ENCODE measurements around the gene OR2AG1.

OR2AG1 gene

DNA sequence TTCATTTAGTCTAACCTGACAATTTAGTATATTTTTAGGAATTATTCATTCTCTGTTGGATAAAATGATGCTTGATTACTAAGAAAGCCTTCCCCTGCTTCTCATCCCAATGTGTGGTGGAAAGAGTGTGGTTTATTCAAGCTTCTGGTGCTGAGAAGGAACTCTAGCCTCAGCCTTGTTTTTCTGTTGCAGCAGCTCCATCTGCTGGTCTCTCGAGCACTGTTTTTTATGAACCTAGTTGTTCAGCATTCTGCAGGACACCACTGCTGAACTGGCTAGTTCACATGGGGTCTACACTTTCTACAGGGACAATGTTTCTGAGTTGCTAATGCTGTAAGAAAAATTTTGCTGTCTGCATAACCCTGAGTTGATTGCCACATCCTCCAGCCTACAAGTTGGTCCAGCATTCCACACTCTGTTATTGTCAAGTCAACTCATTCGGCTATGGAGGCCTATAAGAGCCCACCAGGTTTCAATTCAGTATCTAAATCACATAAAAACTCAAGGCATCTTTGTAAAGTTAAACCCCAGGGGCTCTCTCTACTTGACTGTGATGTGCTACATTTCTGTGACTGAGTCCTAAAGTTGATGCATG, 25.4 kb upstream of the OR2AG1 start:
- peak; percentile 68 for TF ChIP-seq ZNF654 (tag by site-specific recombination; IDR thresholded peaks at IDR 0.05; ENCODE audit: low read depth)
- TF ChIP-seq, protein P1, sequence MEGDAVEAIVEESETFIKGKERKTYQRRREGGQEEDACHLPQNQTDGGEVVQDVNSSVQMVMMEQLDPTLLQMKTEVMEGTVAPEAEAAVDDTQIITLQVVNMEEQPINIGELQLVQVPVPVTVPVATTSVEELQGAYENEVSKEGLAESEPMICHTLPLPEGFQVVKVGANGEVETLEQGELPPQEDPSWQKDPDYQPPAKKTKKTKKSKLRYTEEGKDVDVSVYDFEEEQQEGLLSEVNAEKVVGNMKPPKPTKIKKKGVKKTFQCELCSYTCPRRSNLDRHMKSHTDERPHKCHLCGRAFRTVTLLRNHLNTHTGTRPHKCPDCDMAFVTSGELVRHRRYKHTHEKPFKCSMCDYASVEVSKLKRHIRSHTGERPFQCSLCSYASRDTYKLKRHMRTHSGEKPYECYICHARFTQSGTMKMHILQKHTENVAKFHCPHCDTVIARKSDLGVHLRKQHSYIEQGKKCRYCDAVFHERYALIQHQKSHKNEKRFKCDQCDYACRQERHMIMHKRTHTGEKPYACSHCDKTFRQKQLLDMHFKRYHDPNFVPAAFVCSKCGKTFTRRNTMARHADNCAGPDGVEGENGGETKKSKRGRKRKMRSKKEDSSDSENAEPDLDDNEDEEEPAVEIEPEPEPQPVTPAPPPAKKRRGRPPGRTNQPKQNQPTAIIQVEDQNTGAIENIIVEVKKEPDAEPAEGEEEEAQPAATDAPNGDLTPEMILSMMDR (tag by site-specific recombination; IDR thresholded peaks at IDR 0.05), result peak; percentile 23; the same call in 1 of the 2 replicates
- no peak for TF ChIP-seq ZNF530 (tag by site-specific recombination; IDR thresholded peaks at IDR 0.05; ENCODE audit: low read depth)
- ChIA-PET CTCF (interaction anchor here (0.6 to 6.3 kb wide), 12 partner anchors 9 to 716 kb away, joined by 3 to 83 read pairs (median 5); no protein-coding TSS in a partner anchor), POLR2A (interaction anchor here (0.7 kb wide), 1 partner anchor 370 kb away, joined by 3 read pairs; no protein-coding TSS in a partner anchor)
- Histone ChIP-seq H3K36me3 (ENCODE audit: control insufficient read depth in 2 of 2, insufficient read depth in 1 of 2, low read length in 2 of 2) (no peaks in the 10 kb centered on the region), H3K4me1 (ENCODE audit: control insufficient read depth, insufficient read depth, low read length) (no peaks in the 10 kb centered on the region), H3K27ac (ENCODE audit: extremely low read depth, low read depth, low read length) (no peak overlapping the region), H3K4me3 (ENCODE audit: low read depth, low read length) (no peak overlapping the region), H3K9me3 (ENCODE audit: control insufficient read depth, insufficient read depth, low read depth, low read length) (no peaks in the 10 kb centered on the region)

DNA sequence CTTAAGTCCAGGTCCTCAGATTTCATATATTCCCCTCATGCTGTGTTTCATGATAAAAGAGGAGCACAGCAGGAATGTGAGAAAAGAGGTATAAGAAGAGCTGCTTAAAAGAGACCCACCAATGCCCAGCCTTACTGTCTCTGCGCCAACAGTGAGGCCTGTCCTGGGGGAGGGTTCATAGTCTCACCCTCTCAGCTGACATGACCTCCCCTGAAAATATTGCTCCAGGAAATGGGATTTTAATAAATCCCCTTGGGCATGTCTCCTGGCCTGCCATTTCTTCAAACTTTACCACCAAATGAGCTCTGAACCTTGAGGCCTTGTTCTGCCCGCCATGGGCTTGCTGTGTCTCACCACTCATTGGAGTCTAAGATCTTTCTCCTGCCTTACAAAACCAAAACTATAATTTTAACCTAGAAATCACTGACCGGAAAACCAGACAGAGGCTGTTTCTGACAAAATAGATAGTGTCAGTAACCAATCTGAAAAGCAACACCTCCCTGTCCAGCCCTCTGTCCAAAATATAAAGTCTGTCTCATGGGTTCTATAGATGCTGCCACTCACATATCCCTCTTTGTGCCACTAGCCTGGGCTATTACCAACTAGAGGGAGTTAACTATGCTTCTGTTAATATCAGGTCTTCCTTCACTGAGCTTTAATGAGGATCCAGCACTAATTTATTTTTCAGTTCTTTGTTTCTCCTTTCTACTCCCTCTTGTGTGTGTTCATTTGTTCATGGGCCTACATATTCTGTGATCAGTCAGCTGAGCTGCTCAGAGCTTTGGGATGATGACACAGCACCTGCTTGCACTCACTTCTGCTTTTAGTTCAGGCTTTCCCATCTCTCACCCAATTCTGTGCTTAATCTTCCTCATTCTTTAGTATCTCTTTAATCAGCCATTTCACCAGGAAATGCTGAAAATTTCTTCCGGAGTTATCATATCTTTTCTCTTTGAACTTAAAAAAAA, 10.6 kb upstream of the OR2AG1 start, which contains the start of gene OR2AG2:
Gene OR2AG2, minus strand, starts transcription at position 51 of the 968 bp plus-strand sequence. CDS start 3,019 bp downstream, outside the sequence.
- POLR2A ChIA-PET, result no interaction called here
- H3K4me1 ChIP-seq (ENCODE audit: control insufficient read depth, insufficient read depth, low read length), result no peaks in the 10 kb centered on the region
- H3K27ac ChIP-seq (ENCODE audit: extremely low read depth, low read depth, low read length), result no peak within 1 kb of the TSS
- TF ChIP-seq BCL11A (tag by site-specific recombination; IDR thresholded peaks at IDR 0.05; ENCODE audit: low read depth) (no peak), HOXD13 (CRISPR knock-in tag; IDR thresholded peaks at IDR 0.05; ENCODE audit: borderline replicate concordance) (no peak), ZNF311 (tag by site-specific recombination; IDR thresholded peaks at IDR 0.05; ENCODE audit: borderline replicate concordance) (no peak), ZNF292 (tag by site-specific recombination; IDR thresholded peaks at IDR 0.05; ENCODE audit: borderline replicate concordance, low read depth) (no peak), ZNF658 (tag by site-specific recombination; IDR thresholded peaks at IDR 0.05) (no peak), SCRT2 (tag by site-specific recombination; IDR thresholded peaks at IDR 0.05) (no peak), ZNF394 (tag by site-specific recombination; IDR thresholded peaks at IDR 0.05; ENCODE audit: borderline replicate concordance) (no peak), ZNF843 (tag by site-specific recombination; IDR thresholded peaks at IDR 0.05) (no peak), SETDB1 (IDR thresholded peaks at IDR 0.05; ENCODE audit: insufficient read length, low read length) (no peak), ZNF776 (tag by site-specific recombination; IDR thresholded peaks at IDR 0.05; ENCODE audit: borderline replicate concordance) (no peak), ZNF366 (tag by site-specific recombination; conservative IDR thresholded peaks at IDR 0.05) (no peak), REPIN1 (tag by site-specific recombination; IDR thresholded peaks at IDR 0.05; ENCODE audit: low read depth) (no peak), ZNF571 (tag by site-specific recombination; IDR thresholded peaks at IDR 0.05) (no peak)
- TF ChIP-seq, protein P2, sequence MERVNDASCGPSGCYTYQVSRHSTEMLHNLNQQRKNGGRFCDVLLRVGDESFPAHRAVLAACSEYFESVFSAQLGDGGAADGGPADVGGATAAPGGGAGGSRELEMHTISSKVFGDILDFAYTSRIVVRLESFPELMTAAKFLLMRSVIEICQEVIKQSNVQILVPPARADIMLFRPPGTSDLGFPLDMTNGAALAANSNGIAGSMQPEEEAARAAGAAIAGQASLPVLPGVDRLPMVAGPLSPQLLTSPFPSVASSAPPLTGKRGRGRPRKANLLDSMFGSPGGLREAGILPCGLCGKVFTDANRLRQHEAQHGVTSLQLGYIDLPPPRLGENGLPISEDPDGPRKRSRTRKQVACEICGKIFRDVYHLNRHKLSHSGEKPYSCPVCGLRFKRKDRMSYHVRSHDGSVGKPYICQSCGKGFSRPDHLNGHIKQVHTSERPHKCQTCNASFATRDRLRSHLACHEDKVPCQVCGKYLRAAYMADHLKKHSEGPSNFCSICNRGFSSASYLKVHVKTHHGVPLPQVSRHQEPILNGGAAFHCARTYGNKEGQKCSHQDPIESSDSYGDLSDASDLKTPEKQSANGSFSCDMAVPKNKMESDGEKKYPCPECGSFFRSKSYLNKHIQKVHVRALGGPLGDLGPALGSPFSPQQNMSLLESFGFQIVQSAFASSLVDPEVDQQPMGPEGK (tag by site-specific recombination; IDR thresholded peaks at IDR 0.05), result no peak
- no peaks in the 10 kb centered on the region for H3K9me3 ChIP-seq (ENCODE audit: control insufficient read depth, insufficient read depth, low read depth, low read length)
- H3K4me3 ChIP-seq (ENCODE audit: low read depth, low read length), result no peak within 1 kb of the TSS
- CTCF ChIA-PET, result interaction anchor here (0.9 to 2.0 kb wide), 2 partner anchors 17 to 34 kb away, joined by 3 to 7 read pairs; no protein-coding TSS in a partner anchor
- no peaks in the 10 kb centered on the region for H3K36me3 ChIP-seq (ENCODE audit: control insufficient read depth in 2 of 2, insufficient read depth in 1 of 2, low read length in 2 of 2)

All from HEK293 (cell line).